ENCODE data around the gene ACAA1.
"Not testable (repeated sequence)": the region's sequence is repeated elsewhere in the genome, so short reads cannot be mapped to it uniquely, and the experiment has no call there.

Gene ACAA1

DNA sequence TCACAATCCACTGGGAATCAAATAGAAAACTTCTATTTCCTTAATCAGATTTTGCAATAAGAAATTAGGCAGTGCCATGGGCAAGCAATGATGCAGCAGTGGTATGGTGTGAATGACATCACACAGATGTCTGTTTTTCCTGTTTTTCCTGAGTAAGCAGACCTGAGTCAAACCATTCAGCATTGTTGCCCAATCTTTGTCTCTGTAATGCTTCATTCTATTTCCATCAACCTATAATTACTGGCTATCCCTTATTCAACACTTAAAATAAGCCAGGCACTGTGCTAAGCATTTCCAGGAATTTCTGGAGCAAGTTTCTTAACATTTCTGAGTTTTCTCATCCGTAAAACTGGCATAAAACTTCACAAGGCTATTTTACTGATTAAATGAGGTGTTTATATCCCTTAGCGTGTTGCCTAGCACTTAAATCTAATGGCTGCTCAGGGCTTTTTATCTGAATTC, 17.1 kb upstream of the ACAA1 start:
- no peak for DNase-seq (ENCODE audit: low read depth)

DNA sequence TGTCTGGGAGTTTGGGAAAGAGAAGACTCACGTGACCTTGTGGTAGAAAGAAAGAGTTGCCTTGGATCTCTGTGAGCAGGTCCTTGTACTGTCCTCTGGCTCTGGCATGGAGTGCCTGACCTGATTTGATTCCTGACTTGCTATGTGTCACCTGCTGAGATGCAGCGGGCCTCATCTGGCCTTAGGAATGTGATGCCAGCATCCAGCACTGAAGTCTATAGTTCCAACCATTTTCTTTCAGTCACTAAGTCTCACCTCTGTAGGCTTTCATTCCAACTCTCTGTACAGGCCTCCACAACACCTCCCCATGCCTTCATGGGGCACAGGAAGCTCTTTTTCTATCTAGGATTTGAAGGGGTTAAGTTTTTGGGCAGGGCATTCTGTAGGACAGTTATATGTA, 16.3 kb upstream of the ACAA1 start:
- DNase-seq (ENCODE audit: low read depth) = no peak

DNA sequence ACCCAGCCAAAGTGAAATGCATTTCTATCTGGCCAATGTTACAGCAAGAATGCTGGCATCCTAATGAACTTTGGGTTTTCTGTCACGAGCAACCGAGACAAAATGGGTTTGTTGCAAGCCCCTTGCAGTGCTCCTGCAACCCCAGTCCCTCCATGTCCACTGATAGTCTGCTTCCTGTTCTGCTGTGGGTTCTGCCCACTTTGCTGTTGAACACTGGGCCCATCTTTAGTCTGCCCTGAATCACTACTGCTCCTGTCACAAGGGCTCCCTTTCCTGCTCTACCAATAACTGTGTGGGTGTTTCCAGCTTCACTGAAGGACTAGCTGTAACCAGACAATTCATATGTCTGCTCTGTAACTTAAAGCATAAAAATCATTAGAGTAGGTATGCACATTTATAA, 15.7 kb upstream of the ACAA1 start:
- no peak for DNase-seq (ENCODE audit: low read depth)

DNA sequence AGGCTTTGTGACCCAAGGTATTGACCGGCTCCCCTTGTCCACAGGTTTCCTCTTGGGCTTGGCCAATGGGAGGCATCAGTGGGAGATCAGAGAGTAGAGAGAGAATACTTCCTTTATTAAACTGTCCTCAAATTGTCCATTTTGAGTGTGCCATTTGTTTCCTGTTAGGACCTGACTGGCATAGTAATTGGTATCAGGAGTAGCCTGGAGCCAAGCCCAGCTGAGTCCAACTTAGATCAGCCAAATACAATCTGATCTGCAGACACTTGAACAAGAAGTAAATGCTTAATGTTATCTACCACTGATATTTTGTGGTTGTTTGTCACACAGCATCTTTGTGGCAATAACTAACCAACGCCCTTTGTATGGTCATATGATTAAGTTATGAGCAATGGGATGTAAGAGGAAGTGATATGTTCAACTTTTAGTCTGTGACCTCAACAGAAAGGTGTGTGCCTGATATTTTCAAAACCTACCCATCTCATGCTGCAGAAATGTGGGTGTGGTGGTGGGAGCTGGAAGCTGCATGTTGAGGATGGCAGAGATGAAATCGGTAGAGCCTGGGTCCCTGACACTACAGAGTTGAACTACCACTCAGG, 14.8 kb upstream of the ACAA1 start:
- DNase-seq (ENCODE audit: low read depth) = no peak

DNA sequence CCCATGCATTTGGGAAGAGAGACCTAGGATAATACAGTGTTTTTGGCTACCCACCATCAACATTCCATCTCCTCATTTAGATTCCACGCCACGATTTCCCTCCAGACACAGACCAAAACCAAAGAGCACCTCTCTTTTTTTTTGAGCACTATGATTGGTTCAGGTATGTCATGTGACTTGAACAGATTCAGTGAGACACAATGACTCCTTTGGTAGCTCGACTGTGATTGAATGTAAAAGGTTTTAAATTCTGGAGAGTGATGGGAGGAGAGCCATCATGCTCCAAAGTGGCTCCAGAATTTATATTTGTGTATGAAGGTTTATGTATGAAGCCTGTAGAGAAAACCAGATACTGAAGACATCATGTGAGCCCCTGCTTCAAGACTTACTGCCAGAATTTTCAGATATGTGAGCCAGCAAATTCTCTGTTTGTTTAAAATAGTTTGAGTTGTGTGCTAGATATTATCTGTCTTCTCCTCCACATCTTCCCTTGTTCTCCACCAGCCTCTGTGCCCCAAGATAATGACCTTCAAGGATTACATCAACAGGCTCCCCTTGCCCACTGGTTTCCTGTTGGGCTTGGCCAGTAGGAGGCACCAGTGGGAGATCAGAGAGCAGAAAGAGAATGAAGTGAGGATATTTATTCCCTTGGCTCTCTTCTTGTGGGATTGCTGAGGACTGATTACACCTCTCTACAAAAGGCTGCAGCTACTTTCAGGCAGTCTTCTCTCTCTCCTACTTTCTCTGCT, 14.0 kb upstream of the ACAA1 start:
- DNase-seq (ENCODE audit: low read depth) = no peak

DNA sequence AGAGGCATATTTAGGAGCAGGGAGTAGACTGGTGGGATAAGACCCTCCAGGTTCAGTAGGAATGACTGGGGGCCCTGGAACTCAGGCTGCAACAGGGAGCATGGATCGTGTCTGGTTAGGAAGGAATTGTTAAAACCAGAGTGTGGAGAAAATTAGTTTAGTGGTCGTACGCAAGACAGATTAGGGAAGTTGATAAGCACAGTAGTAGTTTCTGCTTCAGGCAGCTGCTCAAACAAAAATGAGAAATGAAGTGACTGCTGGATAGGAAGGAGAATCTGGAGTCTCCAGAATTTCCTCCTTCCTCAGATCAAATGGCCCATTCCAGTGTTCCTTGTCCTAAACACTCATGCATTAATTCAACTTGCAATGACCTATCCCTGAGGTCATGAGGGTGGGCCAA, 12.8 kb upstream of the ACAA1 start:
- no peak for DNase-seq (ENCODE audit: low read depth)

DNA sequence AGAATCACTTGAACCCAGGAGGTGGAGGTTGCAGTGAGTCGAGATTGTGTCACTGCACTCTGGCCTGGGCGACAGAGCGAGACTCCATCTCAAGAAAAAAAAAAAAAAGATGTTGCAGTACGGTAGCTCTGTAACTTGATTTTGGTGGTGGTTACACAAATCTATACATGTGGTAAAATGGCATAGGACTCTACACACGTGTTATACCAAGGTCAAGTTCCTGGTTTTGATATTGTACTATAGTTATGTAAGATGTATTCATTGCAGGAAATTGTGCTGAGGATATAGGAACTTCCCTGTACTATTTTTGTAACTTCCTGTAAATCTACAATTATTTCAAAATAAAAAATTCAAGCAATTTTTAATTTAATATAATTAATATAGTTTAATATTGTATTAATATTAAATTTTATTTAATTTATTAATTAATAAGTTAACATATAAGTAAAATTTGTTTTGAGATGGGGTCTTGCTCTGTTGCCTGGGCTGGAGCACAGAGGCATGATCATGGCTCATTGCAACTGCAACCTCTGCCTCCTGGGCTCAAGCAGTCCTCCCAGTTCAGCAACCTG, 11.5 kb upstream of the ACAA1 start:
- DNase-seq (ENCODE audit: low read depth) = no peak

DNA sequence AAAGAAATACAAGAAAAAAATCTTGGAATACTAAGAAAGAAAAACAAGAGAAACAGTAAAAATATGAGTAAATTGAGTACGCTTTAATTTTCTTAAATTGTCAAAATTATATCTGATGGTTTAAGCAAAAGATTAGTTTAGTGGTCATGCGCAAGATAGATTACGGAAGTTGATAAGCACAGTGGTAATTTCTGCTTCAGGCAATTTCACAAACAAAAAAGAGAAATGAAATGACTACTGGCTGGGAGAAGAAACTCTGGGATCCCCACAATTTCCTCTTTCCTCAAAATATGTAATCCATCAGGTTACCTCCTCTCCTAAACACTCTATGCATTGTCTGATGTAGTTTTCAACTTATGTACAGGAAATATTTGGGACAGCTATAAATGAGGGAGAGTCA, 10.5 kb upstream of the ACAA1 start:
- DNase-seq (ENCODE audit: low read depth) = no peak

DNA sequence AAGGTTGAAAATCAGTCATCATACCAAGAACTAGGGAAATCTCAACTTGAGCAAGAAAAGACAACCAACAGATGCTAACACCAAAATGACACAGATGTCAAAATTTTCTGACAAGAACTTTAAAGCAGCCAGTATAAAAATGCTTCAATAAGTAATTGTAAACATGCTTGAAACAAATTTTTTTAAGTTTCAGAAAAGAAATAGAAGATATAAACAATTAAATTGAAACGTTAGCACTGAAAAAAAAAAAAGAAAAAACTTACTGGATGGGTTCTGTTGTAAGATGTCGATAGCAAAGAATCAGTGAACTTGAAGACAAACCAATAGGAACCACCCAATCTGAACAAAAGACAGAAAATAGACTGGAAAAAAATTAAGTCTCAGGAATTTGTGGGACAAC, 9.6 kb upstream of the ACAA1 start:
- no peak for DNase-seq (ENCODE audit: low read depth)

DNA sequence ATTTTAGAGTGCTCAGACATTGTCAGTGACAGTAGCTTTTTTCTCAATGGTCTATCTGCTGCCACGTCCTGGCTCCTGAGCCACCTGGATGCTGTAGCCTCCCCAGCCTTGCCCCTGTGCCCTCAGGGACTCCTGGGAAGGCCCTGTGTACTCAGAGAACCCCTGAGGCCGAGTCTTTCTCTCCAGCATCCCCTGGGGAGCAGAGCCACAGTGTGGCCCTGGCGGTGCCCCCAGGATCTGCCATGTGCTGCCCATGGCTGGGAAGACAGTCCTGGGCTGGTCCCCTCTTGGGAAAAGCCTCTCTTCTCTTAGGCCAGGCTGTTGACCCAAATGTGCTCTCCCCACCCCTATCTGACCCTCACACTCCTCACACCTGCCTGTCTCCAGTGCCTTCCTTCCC, 6.6 kb upstream of the ACAA1 start:
- no peak for DNase-seq (ENCODE audit: low read depth)

DNA sequence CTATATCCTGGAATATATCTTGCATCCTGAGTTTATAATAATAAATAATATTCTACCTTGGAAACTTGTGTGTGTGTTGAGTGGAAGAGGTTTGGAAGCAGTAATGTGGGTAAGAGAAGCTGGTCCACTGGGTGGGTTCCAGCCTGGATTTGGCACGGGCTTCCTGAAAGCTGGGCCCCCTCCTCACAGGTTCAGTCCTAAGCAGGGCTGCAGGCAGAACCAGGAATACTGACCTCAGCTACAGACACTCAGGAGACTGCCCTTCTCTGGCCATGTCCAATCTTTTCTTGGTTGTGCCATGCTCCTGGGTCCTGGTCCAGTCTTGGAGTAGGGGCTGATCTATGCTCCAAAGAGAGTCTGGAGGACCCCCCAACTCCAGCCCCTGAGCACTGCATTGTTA, 6.0 kb upstream of the ACAA1 start:
- no peak for DNase-seq (ENCODE audit: low read depth)

DNA sequence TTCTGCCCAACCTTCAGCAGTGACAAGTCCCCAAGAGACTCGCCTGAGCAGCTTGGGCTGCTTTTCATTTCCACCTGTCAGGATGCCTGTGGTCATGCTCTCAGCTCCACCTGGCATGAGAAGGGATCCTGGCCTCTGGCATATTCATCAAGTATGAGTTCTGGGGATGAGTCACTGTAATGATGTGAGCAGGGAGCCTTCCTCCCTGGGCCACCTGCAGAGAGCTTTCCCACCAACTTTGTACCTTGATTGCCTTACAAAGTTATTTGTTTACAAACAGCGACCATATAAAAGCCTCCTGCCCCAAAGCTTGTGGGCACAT, 5.0 kb upstream of the ACAA1 start:
- DNase-seq (ENCODE audit: low read depth) = no peak

DNA sequence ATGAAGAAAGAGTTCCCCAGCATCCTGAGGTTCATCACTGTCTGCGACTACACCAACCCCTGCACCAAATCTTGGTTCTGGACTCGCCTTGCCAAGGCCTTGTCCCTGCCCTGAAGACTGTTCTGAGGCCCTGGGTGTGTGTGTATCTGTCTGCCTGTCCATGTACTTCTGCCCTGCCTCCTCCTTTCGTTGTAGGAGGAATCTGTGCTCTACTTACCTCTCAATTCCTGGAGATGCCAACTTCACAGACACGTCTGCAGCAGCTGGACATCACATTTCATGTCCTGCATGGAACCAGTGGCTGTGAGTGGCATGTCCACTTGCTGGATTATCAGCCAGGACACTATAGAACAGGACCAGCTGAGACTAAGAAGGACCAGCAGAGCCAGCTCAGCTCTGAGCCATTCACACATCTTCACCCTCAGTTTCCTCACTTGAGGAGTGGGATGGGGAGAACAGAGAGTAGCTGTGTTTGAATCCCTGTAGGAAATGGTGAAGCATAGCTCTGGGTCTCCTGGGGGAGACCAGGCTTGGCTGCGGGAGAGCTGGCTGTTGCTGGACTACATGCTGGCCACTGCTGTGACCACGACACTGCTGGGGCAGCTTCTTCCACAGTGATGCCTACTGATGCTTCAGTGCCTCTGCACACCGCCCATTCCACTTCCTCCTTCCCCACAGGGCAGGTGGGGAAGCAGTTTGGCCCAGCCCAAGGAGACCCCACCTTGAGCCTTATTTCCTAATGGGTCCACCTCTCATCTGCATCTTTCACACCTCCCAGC, 4.4 kb upstream of the ACAA1 start:
- no peak for DNase-seq (ENCODE audit: low read depth)

DNA sequence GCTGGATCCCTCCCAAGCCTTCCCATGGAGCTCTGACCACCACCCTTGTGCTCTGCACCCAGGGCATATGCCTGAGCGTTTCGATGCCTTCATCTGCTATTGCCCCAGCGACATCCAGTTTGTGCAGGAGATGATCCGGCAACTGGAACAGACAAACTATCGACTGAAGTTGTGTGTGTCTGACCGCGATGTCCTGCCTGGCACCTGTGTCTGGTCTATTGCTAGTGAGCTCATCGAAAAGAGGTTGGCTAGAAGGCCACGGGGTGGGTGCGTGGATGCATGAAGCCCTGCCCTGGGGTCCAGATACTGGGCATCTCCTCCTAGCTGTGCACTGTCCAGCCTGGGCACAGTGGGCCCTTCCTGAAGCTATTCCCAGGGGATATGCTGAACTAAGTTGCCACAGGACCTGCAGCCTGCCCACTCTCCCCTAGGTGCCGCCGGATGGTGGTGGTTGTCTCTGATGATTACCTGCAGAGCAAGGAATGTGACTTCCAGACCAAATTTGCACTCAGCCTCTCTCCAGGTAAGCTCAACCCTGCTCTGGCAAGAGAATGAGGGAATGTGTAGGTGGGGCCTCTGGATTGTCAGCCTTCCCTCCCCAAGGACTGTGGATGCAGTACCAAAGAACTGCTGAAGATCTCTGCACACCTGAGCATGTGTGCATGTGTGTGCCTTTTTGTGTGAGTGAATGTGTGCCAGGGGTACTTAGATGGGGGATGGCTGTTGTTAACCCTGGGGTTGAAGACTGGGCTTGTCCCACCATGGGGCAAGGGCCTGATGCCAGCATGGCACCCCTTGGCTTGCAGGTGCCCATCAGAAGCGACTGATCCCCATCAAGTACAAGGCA, 3.6 kb upstream of the ACAA1 start:
- DNase-seq (ENCODE audit: low read depth) = no peak

DNA sequence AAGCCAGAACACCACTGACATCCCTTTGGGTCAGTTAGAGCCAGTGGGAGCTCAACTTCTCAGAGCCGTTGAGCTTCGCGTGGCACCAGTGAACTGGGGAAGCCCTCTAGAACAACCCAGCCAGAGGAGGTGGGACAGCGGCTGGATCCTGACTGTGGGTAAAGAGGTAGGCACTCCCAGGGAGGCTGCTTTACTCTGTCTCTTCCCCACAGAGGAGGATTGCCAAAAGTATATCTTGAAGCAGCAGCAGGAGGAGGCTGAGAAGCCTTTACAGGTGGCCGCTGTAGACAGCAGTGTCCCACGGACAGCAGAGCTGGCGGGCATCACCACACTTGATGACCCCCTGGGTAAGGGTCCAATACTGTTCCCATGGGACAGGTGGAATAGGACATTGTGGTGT, 2.7 kb upstream of the ACAA1 start:
- DNase-seq (ENCODE audit: low read depth) = no peak

DNA sequence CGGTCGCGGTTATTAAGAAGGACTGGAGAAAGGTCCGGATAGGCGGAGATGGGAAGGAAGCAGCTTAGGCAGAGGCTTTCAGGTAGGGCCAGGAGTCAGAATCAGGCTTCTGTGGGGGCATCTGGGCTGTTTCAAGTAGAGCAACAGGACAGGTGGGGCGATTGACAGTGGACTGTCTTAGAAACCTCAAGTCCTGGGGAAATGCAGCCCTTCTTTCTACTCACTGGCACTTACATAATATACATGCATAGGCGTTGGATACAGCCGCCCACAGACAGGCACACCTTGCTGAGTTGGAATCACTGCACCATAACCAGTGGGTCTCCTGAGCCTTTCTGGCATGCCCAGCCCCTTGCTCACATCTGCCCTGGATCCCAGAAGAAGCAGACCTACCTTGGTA, 2.3 kb upstream of the ACAA1 start:
- DNase-seq (ENCODE audit: low read depth) = no peak

DNA sequence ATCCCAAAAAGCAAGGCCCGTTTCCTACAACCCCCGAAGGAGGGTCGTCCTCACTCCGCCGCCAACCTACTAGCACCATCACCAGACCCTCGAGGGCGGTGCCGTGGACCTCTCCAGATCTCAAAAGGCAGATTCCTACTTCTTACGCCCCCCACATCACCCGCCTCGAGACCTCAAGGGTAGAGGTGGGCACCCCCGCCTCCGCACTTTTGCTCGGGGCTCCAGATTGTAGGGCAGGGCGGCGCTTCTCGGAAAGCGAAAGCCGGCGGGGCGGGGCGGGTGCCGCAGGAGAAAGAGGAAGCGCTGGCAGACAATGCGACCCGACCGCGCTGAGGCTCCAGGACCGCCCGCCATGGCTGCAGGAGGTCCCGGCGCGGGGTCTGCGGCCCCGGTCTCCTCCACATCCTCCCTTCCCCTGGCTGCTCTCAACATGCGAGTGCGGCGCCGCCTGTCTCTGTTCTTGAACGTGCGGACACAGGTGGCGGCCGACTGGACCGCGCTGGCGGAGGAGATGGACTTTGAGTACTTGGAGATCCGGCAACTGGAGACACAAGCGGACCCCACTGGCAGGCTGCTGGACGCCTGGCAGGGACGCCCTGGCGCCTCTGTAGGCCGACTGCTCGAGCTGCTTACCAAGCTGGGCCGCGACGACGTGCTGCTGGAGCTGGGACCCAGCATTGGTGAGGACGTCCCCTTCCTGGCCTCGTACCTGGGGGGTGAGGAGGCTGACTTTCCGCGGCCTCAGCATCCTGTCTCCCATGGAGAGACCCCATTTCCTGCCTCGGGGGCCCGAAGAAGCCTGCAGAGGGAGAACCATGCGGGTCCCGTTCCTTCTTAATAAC, 1.6 kb upstream of the ACAA1 start, which contains the start of gene MYD88:
Gene MYD88, plus strand, starts transcription at position 313 of the 842 bp plus-strand sequence. Its CDS starts 40 bp downstream, at position 353.
- DNase-seq (ENCODE audit: low read depth) = no peak

DNA sequence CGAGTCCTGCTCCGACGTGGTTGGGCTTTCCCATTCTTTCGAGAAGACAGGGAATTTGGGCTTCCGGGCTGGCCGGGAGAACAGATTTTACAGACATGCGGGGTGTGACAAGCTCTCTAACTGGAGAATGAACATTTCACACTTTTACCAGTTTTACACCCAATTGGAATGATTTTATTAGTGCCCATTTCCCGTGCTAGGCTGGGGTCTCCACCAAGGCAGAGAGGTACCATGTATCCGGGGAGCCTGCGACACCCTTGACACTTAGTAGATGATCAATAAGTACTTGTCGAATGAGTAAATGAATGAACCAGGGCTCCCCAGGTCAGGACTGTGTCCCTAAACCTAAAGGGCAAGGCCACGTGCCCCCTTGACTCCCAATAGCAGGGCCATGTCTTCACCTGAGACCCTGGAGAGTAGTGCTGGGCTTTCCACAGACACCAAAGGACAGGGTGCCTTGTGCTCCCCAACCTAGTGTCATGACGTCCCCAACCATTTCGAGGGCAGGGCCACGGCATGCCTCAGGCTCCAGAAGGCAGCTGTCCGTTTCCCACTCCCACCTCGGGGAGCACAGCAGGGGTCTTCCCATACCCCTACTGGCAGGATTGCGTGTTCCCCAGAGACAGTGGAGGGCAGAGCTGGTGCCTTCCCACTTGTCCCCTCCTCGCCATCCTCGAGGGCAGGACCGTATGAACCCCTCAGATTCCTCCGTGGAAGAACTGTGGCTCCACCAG, 855 bp upstream of the ACAA1 start:
- DNase-seq (ENCODE audit: low read depth) = no peak

DNA sequence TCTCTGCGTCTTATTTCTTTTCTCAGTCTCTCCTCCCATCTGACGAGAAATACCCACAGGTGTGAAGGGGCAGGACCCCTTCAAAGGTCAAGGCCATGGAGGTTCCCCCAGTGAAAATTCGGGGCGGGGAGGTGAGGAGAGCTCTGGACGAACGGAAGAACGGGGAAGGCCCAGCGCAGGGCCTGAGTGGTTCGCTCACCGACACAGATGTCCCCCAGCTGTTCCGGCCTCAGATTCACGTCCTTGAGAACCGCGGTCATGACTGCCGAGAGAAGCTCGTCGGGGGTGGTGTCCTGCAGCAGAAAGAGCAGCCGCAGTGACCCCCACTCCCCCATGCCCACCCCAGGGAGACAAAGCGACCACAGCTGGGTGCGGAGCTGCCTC, 542 bp downstream of the ACAA1 start:
- no peak for DNase-seq (ENCODE audit: low read depth)

DNA sequence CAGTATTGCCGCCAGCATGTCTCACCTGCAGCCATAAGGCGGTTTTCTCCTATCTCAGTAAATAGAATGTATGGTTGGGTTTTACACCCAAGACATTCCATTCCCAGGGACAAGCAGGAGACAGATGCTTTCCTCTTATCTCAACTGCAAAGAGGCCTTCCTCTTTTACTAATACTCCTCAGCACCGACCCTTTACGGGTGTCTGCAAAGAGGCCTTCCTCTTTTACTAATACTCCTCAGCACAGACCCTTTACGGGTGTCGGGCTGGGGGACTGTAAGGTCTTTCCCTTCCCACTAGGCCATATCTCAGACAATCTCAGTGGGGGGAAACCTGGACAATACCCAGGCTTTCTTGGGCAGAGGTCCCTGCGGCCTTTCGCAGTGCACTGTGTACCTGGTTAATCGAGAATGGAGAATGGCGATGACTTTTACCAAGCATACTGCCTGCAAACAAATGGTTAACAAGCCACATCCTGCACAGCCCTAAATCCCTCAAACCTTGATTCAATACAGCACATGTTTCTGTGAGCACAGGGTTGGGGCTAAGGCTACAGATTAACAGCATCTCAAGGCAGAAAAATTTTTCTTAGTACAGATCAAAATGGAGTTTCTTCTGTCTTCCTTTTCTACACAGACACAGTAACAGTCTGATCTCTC, 1.2 kb downstream of the ACAA1 start:
- not testable (repeated sequence) for DNase-seq (ENCODE audit: low read depth)
